ENCODE results near the gene TM7SF2. TPM values are rescaled to one million over a fixed set of nuclear protein-coding genes. Genes with fewer than 3 reads are reported as not detected.
"Not testable (repeated sequence)": the region's sequence is repeated elsewhere in the genome, so short reads cannot be mapped to it uniquely, and the experiment has no call there.

The TM7SF2 gene
- total RNA-seq, 1 experiment from 2014 or later = 74.8 TPM

- no peak overlapping the region for H2BK12ac ChIP-seq (ENCODE audit: insufficient read length, low read depth, low read length)
- DNase-seq = no peak
- H3K27ac ChIP-seq (ENCODE audit: insufficient read length, low read depth, low read length) = no peak overlapping the region
- H2BK5ac ChIP-seq (ENCODE audit: insufficient read length, low read length) = no peak overlapping the region
- no peak overlapping the region for H2BK20ac ChIP-seq (ENCODE audit: low read depth, low read length, poor library complexity, severe bottlenecking)
- no peak overlapping the region for H3K4ac ChIP-seq (ENCODE audit: low read depth, low read length)
- H3K23me2 ChIP-seq (ENCODE audit: insufficient read length, low read depth, low read length, poor library complexity, severe bottlenecking) = no peaks in the 10 kb centered on the region
- peaks cover 22% of the 10 kb centered on the region for H3K27me3 Mint-ChIP-seq (ENCODE audit: low read depth)
- H3K9ac ChIP-seq (ENCODE audit: extremely low read depth, insufficient read length, low read length) = no peak overlapping the region
- no peaks in the 10 kb centered on the region for H3K79me1 ChIP-seq (ENCODE audit: insufficient read depth, low read depth, low read length, poor library complexity, severe bottlenecking)
- H2BK15ac ChIP-seq (ENCODE audit: low read depth, low read length) = no peak overlapping the region; the same call in 1 of the 2 replicates
- H3K36me3 Mint-ChIP-seq (ENCODE audit: insufficient read depth in 1 of 3, low read depth in 3 of 3) = no peaks in the 10 kb centered on the region
- H4K20me1 ChIP-seq (ENCODE audit: control insufficient read depth, insufficient read depth, insufficient read length) = no peaks in the 10 kb centered on the region
- no peak overlapping the region for H4K8ac ChIP-seq (replicated peaks; ENCODE audit: insufficient read length, low read depth, low read length)
- no peak overlapping the region for H4K91ac ChIP-seq (ENCODE audit: insufficient read length, low read depth, low read length)
- H3T11ph ChIP-seq (ENCODE audit: low read length) = no peak overlapping the region
- no peaks in the 10 kb centered on the region for H3K79me2 ChIP-seq (ENCODE audit: insufficient read depth, low read length)
- no peak overlapping the region for H3K14ac ChIP-seq (ENCODE audit: insufficient read depth, low read length)
- H3K9me3 ChIP-seq (ENCODE audit: control insufficient read depth, low read depth, low read length) = no peaks in the 10 kb centered on the region
- H3K9me3 Mint-ChIP-seq = peaks cover 5 to 8% of the 10 kb centered on the region in 2 experiments; a peak in 4 of 5 replicates
- H4K5ac ChIP-seq (ENCODE audit: insufficient read length, low read depth, low read length) = no peak overlapping the region
- WGBS (ENCODE audit: extremely low coverage, insufficient read length, low lambda C conversion rate) = no CpG with 5 or more reads among the region's 5 CpGs
- H3K18ac ChIP-seq (ENCODE audit: insufficient read length, low read depth, low read length) = no peak overlapping the region
- no peaks in the 10 kb centered on the region for H3K4me1 ChIP-seq (ENCODE audit: insufficient read depth, low read length)
- no peak overlapping the region for H2BK120ac ChIP-seq (ENCODE audit: low read depth, low read length, poor library complexity, severe bottlenecking)
- peaks cover 5 to 6% of the 10 kb centered on the region in 2 experiments; a peak in 3 of 4 replicates for H3K4me1 Mint-ChIP-seq
- TF ChIP-seq, protein P1, sequence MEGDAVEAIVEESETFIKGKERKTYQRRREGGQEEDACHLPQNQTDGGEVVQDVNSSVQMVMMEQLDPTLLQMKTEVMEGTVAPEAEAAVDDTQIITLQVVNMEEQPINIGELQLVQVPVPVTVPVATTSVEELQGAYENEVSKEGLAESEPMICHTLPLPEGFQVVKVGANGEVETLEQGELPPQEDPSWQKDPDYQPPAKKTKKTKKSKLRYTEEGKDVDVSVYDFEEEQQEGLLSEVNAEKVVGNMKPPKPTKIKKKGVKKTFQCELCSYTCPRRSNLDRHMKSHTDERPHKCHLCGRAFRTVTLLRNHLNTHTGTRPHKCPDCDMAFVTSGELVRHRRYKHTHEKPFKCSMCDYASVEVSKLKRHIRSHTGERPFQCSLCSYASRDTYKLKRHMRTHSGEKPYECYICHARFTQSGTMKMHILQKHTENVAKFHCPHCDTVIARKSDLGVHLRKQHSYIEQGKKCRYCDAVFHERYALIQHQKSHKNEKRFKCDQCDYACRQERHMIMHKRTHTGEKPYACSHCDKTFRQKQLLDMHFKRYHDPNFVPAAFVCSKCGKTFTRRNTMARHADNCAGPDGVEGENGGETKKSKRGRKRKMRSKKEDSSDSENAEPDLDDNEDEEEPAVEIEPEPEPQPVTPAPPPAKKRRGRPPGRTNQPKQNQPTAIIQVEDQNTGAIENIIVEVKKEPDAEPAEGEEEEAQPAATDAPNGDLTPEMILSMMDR (conservative IDR thresholded peaks at IDR 0.05) = no peak
- H2AK5ac ChIP-seq (ENCODE audit: insufficient read length, low read length) = no peak overlapping the region
- no peak overlapping the region for H3K23ac ChIP-seq (ENCODE audit: insufficient read length, low read depth, low read length)
- no peak overlapping the region for H3K4me3 Mint-ChIP-seq
- H3K27me3 ChIP-seq (ENCODE audit: insufficient read depth, low read length) = no peaks in the 10 kb centered on the region
- peak overlapping the region in 1 of 3 experiments; percentile 50; a peak in 1 of 7 replicates for H3K27ac Mint-ChIP-seq
- H3K4me2 ChIP-seq (ENCODE audit: insufficient read depth, insufficient read length, low read length) = no peak overlapping the region
- no peak overlapping the region for H3K56ac ChIP-seq (ENCODE audit: insufficient read length, low read depth, low read length)
- no peak overlapping the region for H2AFZ ChIP-seq (ENCODE audit: low read length)
Measured at GRCh38 chr11:65148657-65149056, 37.0 kb downstream of the TM7SF2 start.

- not testable (repeated sequence) for H3K36me3 Mint-ChIP-seq (ENCODE audit: insufficient read depth in 1 of 3, low read depth in 3 of 3); H3K4me3 Mint-ChIP-seq; H4K91ac ChIP-seq (ENCODE audit: insufficient read length, low read depth, low read length); H3K79me2 ChIP-seq (ENCODE audit: insufficient read depth, low read length); H4K20me1 ChIP-seq (ENCODE audit: control insufficient read depth, insufficient read depth, insufficient read length); H3K23ac ChIP-seq (ENCODE audit: insufficient read length, low read depth, low read length); H3K4me2 ChIP-seq (ENCODE audit: insufficient read depth, insufficient read length, low read length); H2AFZ ChIP-seq (ENCODE audit: low read length); H3K9ac ChIP-seq (ENCODE audit: extremely low read depth, insufficient read length, low read length); H3K27ac ChIP-seq (ENCODE audit: insufficient read length, low read depth, low read length); H2BK15ac ChIP-seq (ENCODE audit: low read depth, low read length); H2BK5ac ChIP-seq (ENCODE audit: insufficient read length, low read length); H3K4ac ChIP-seq (ENCODE audit: low read depth, low read length); H3K56ac ChIP-seq (ENCODE audit: insufficient read length, low read depth, low read length); H3K18ac ChIP-seq (ENCODE audit: insufficient read length, low read depth, low read length); DNase-seq; H4K8ac ChIP-seq (replicated peaks; ENCODE audit: insufficient read length, low read depth, low read length); H2BK120ac ChIP-seq (ENCODE audit: low read depth, low read length, poor library complexity, severe bottlenecking); H3K23me2 ChIP-seq (ENCODE audit: insufficient read length, low read depth, low read length, poor library complexity, severe bottlenecking); H2BK12ac ChIP-seq (ENCODE audit: insufficient read length, low read depth, low read length); H3K9me3 ChIP-seq (ENCODE audit: control insufficient read depth, low read depth, low read length); H2AK5ac ChIP-seq (ENCODE audit: insufficient read length, low read length); H3T11ph ChIP-seq (ENCODE audit: low read length); H3K27me3 ChIP-seq (ENCODE audit: insufficient read depth, low read length); H4K5ac ChIP-seq (ENCODE audit: insufficient read length, low read depth, low read length); H3K9me3 Mint-ChIP-seq; H3K4me1 ChIP-seq (ENCODE audit: insufficient read depth, low read length); H2BK20ac ChIP-seq (ENCODE audit: low read depth, low read length, poor library complexity, severe bottlenecking); H3K4me1 Mint-ChIP-seq; H3K79me1 ChIP-seq (ENCODE audit: insufficient read depth, low read depth, low read length, poor library complexity, severe bottlenecking); H3K14ac ChIP-seq (ENCODE audit: insufficient read depth, low read length)
- no CpG with 5 or more reads among the region's 10 CpGs for WGBS (ENCODE audit: extremely low coverage, insufficient read length, low lambda C conversion rate)
- H3K27ac Mint-ChIP-seq = peak overlapping the region in 1 of 3 experiments; percentile 18; a peak in 1 of 7 replicates
- peaks cover 19% of the 10 kb centered on the region for H3K27me3 Mint-ChIP-seq (ENCODE audit: low read depth)
Measured at GRCh38 chr11:65150131-65150508, 38.4 kb downstream of the TM7SF2 start.
